ENCODE results near the gene MAGEA9. TPM values are rescaled to one million over a fixed set of nuclear protein-coding genes. Genes with fewer than 3 reads are reported as not detected.
"Not testable (repeated sequence)": the region's sequence is repeated elsewhere in the genome, so short reads cannot be mapped to it uniquely, and the experiment has no call there.

The MAGEA9 gene
- total RNA-seq, 2 donors from 2014 or later = not detected

DNA sequence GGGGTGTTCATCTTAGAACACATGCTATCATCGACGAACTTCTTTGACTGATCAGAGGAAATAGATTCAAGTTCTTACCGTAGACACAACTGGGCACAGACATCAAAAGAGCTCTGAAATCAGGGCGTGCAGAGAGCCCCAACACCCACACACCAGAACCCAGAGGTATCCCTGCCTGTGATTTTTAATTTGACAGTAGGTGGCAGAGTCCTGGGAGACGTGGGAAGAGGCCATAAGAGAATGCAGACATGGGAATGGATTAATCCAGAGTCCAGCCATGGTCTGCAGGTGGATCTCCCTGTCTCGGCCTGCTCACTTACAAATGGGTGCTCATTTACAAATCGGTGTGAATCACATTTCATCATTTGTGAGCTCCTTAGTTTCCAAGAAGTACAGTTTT lies 3.7 kb upstream of the MAGEA9 start:
- H3K4me3 Mint-ChIP-seq; H3K27me3 Mint-ChIP-seq; H3K4me1 Mint-ChIP-seq; H3K9me3 Mint-ChIP-seq; ATAC-seq (replicated peaks); H3K27ac Mint-ChIP-seq; H3K36me3 Mint-ChIP-seq (ENCODE audit: low read depth): not testable (repeated sequence)

DNA sequence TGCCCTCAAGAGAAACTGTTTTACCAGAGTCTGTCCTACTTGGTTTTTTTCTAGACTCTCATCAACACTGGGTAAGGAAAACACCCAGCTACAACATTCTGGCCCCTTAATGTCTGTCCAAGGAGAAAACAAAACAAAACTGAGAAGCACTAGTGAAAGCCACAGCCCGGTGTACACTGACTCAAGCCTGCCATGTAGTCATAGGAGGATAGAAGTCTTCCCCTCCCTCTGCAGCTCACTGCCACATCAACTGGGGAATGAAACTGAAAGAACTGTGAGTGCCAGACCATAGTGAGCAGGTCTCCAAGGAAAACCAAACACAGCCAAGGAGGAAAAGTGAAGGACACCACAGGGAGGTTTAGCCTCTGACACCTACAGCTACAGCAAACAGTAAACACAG lies 13.8 kb downstream of the MAGEA9 start:
- not testable (repeated sequence) for H3K27me3 Mint-ChIP-seq; H3K4me3 Mint-ChIP-seq; H3K27ac Mint-ChIP-seq; H3K9me3 Mint-ChIP-seq; H3K36me3 Mint-ChIP-seq (ENCODE audit: low read depth)
- peak; percentile 97 for ATAC-seq (replicated peaks)
- peaks cover 16% of the 10 kb centered on the region for H3K4me1 Mint-ChIP-seq

DNA sequence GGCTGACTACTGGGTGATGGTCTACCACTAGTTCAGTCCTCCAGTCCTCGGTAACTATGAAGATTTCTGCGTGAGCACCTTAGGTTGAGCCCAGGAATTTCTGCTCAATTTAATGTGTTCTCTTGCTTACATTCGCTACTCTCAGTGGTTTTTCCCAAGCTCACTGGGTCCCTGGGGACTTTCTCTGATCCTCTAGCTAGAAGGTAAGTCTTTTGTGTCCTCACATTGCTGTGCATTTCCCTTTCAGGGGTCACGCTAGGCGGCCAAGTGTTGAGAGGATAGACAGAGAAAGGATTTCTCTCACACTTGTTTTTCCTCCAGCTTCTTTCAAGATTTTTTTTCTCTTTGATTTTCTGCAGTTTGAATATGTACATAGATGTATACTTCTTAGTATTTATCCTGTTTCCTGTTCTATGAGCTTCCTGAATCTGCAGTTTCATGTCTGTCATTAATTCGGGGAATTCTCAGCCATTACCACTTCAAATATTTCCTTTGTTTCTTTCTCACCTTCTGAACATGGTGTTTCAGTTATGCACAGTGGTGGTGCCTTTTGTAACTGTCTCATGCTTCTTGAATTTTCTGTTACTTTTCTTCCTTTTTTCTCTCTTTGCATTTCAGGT lies 17.5 kb downstream of the MAGEA9 start:
- Mint-ChIP-seq H3K4me1 (peaks cover 16% of the 10 kb centered on the region), H3K27me3 (no peaks in the 10 kb centered on the region), H3K4me3 (peak overlapping the region; percentile 34), H3K27ac (no peak overlapping the region), H3K9me3 (no peaks in the 10 kb centered on the region), H3K36me3 (ENCODE audit: low read depth) (no peaks in the 10 kb centered on the region)
- ATAC-seq (replicated peaks) = no peak

DNA sequence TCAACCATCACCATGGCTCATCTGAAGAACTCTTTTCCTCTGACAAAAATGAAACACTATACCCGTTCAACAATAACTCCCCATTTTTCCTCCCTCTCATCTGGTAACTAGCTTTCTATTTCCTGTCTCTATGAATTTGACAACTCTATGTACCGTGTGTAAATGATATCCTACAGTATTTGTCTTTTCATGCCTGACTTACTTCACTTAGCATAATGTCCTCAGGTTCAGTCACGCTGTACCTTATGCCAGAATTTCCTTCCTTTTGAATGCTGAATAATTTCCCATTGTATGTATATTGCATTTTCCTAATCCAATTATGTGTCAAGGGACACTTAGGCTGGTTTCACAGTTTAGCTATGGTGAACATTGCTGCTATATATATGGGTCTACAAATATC lies 18.2 kb downstream of the MAGEA9 start:
- Mint-ChIP-seq H3K27ac (no peak overlapping the region), H3K36me3 (ENCODE audit: low read depth) (no peaks in the 10 kb centered on the region), H3K4me3 (peak overlapping the region; percentile 34), H3K9me3 (no peaks in the 10 kb centered on the region), H3K4me1 (peaks cover 16% of the 10 kb centered on the region), H3K27me3 (no peaks in the 10 kb centered on the region)
- no peak for ATAC-seq (replicated peaks)

DNA sequence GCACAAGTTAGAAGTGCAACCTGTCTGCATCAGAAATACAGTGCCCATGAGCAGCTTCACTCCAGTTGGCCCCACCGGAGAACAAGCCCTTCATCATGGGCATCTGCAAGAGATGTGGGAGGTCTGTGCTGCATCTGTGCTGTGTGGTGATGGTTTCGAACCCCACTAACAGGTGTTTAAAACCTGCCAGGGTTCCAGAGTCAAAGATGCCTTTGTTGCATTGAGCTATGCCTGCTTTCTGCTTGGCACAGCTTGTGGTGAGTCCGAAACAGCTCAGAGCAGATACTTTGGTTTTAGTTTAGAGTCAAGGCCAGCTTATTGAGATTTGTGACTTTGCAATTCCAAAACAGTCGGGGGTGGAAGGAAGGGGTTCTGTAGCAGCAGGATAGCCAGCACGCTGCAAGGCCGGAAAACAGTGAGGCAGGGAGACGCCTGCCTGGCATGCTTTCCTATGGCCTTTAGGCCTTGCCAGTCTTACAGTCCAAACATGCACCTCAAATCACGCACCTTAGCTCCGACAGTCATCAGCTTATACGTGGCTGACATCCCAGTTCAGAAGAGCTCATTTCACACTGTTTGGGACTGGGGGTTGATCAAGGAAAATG lies 21.8 kb downstream of the MAGEA9 start:
- ATAC-seq (replicated peaks) = no peak
- no peaks in the 10 kb centered on the region for H3K9me3 Mint-ChIP-seq
- H3K27ac Mint-ChIP-seq = no peak overlapping the region
- no peaks in the 10 kb centered on the region for H3K27me3 Mint-ChIP-seq
- H3K36me3 Mint-ChIP-seq (ENCODE audit: low read depth) = no peaks in the 10 kb centered on the region
- no peak overlapping the region for H3K4me3 Mint-ChIP-seq
- peaks cover 10% of the 10 kb centered on the region for H3K4me1 Mint-ChIP-seq

DNA sequence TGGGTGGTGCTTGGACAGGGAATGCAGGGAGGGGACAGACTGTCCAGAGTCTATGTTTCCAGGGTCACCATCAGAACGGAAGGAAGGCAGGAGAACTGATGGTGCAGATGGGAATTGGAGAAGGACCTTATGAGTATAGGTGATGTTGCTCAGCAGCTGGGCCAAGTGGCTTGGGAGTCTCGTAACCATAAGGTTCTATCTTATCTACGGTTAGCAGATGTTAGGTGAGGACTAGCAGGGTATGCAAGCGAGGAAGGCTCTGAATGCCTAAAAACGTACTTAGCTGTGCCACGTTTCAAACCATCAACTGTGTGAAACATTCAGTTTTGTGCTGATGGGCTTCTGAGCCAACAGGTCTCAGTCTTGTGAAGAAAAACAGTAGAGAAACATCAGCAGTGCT lies 22.4 kb downstream of the MAGEA9 start:
- no peak overlapping the region for H3K27ac Mint-ChIP-seq
- ATAC-seq (replicated peaks) = no peak
- no peak overlapping the region for H3K4me3 Mint-ChIP-seq
- no peaks in the 10 kb centered on the region for H3K27me3 Mint-ChIP-seq
- H3K4me1 Mint-ChIP-seq = peaks cover 10% of the 10 kb centered on the region
- no peaks in the 10 kb centered on the region for H3K9me3 Mint-ChIP-seq
- no peaks in the 10 kb centered on the region for H3K36me3 Mint-ChIP-seq (ENCODE audit: low read depth)

DNA sequence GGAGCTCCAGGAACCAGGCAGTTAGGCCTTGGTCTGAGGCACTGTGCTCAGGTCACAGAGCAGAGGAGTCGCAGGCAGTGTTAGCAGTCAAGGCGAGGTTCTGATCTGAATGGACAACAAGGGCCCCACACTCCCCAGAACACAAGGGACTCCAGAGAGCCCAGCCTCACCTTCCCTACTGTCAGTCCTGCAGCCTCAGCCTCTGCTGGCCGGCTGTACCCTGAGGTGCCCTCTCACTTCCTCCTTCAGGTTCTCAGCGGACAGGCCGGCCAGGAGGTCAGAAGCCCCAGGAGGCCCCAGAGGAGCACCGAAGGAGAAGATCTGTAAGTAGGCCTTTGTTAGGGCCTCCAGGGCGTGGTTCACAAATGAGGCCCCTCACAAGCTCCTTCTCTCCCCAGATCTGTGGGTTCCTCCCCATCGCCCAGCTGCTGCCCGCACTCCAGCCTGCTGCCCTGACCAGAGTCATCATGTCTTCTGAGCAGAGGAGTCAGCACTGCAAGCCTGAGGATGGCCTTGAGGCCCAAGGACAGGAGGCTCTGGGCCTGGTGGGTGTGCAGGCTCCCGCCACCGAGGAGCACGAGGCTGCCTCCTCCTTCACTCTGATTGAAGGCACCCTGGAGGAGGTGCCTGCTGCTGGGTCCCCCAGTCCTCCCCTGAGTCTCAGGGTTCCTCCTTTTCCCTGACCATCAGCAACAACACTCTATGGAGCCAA lies 26.2 kb downstream of the MAGEA9 start:
- Mint-ChIP-seq H3K9me3 (no peaks in the 10 kb centered on the region), H3K4me1 (no peaks in the 10 kb centered on the region), H3K4me3 (no peak overlapping the region), H3K36me3 (ENCODE audit: low read depth) (no peaks in the 10 kb centered on the region), H3K27ac (no peak overlapping the region), H3K27me3 (no peaks in the 10 kb centered on the region)
- ATAC-seq (replicated peaks) = no peak

DNA sequence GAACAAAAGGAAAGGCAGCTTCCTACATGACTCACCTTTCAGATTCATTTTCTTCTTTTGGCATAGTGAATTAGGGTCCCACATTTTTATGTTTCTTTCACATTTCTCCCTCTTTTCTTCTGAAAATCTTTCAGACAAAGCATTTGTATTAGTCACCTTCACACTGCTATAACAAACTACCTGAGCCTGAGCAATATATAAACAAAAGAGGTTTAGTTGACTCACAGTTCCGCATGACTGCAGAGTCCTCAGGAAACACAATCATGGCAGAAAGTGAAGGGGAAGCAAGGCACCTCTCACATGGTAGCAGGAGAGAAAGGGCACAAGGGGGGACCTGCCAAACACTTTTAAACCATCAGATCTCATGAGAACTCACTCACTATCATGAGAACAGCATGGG lies 36.9 kb downstream of the MAGEA9 start:
- no peak overlapping the region for H3K27ac Mint-ChIP-seq
- H3K36me3 Mint-ChIP-seq (ENCODE audit: low read depth) = no peaks in the 10 kb centered on the region
- no peak overlapping the region for H3K4me3 Mint-ChIP-seq
- peak; percentile 74 for ATAC-seq (replicated peaks)
- no peaks in the 10 kb centered on the region for H3K9me3 Mint-ChIP-seq
- H3K4me1 Mint-ChIP-seq = no peaks in the 10 kb centered on the region
- peaks cover 4% of the 10 kb centered on the region for H3K27me3 Mint-ChIP-seq

DNA sequence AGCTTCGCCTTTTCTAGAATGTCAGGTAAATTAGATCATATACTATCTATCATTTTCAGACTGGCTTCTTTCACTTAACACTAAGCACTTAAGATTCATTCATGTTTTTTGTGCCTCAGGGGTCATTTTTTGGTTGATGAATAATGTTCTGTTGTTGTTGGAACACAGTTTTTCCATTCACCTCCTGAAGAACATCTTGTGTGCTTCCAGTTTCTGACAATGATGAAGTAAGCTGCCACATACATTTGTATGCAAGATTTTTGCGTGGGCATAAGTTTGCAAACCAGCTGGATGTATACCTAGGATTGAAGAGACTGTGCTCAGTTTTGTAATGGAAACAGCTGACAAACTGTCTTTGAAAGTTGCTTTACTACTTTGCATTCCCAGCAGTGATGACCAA lies 37.6 kb downstream of the MAGEA9 start:
- H3K27ac Mint-ChIP-seq = no peak overlapping the region

DNA sequence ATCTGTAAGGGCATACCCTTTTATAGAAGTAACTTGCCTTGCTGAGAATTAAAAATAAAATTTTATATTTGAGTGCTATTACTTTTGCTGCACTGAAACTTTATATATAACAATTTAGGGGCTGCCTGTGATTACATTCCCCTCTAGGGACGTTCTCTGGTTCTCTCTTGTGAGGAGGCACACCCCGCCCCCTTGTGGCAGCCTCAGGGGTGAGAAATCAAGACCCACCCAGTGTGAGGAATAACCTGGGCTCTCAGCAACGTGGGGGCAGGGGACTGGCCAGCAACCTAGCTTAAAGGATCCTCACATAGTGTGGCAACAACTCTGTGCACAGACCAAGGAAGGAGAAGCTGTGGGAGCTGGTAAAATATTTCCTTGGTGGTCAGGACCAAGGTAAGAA lies 43.7 kb downstream of the MAGEA9 start:
- H3K4me3 Mint-ChIP-seq = no peak overlapping the region
- H3K9me3 Mint-ChIP-seq = no peaks in the 10 kb centered on the region
- H3K27me3 Mint-ChIP-seq = peaks cover 4% of the 10 kb centered on the region
- H3K27ac Mint-ChIP-seq = no peak overlapping the region
- H3K4me1 Mint-ChIP-seq = peaks cover 10% of the 10 kb centered on the region
- no peak for ATAC-seq (replicated peaks)
- no peaks in the 10 kb centered on the region for H3K36me3 Mint-ChIP-seq (ENCODE audit: low read depth)

More for the DNA sequence above, 37.6 kb downstream of the MAGEA9 start:
- Mint-ChIP-seq H3K27me3 (peaks cover 4% of the 10 kb centered on the region), H3K9me3 (no peaks in the 10 kb centered on the region), H3K4me1 (no peaks in the 10 kb centered on the region), H3K36me3 (ENCODE audit: low read depth) (no peaks in the 10 kb centered on the region), H3K4me3 (no peak overlapping the region)
- ATAC-seq (replicated peaks) = no peak

DNA sequence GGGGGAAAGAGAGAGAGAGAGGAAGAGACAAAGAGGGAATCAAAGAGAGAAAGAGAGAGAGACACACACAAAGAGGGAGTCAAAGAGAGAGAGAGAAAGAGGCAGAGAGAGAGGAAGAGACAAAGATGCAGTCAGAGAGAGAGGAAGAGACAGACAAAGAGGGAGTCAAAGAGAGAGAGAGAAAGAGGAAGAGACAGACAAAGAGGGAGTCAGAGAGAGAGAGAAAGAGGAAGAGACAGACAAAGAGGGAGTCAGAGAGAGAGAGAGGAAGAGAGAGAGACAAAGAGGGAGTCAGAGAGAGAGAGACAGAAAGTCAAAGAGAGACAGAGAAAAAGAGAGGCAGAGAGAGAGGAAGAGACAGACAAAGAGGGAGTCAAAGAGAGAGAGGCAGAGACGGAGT lies 45.5 kb downstream of the MAGEA9 start:
- no peak overlapping the region for H3K4me3 Mint-ChIP-seq
- no peaks in the 10 kb centered on the region for H3K9me3 Mint-ChIP-seq
- ATAC-seq (replicated peaks) = no peak
- no peak overlapping the region for H3K27ac Mint-ChIP-seq
- H3K36me3 Mint-ChIP-seq (ENCODE audit: low read depth) = no peaks in the 10 kb centered on the region
- peaks cover 14% of the 10 kb centered on the region for H3K4me1 Mint-ChIP-seq
- peaks cover 4% of the 10 kb centered on the region for H3K27me3 Mint-ChIP-seq

DNA sequence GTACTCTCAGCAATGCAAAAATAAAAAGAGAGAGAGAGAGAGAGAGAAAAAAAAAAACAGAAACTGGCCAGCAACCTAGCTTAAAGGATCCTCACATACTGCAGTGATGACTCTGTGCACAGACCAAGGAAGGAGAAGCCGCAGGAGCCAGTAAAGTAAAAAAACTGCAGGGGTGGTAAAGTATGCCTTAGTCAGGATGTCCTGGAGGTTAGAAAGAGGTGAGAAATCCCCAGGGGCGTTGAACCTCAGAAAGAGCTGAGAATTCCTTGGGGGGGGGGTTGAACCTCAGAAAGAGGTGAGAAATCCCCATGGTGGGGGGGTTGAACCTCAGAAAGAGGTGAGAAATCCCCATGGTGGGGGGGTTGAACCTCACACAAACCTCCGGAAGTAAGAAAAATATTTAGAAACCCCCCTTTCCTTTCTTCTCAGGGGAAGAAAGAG lies 48.0 kb downstream of the MAGEA9 start:
- Mint-ChIP-seq H3K27me3 (no peaks in the 10 kb centered on the region), H3K27ac (peak overlapping the region; percentile 92), H3K4me1 (peaks cover 14% of the 10 kb centered on the region), H3K9me3 (no peaks in the 10 kb centered on the region), H3K36me3 (ENCODE audit: low read depth) (no peaks in the 10 kb centered on the region), H3K4me3 (peak overlapping the region; percentile 75)
- ATAC-seq (replicated peaks) = peak; percentile 93

DNA sequence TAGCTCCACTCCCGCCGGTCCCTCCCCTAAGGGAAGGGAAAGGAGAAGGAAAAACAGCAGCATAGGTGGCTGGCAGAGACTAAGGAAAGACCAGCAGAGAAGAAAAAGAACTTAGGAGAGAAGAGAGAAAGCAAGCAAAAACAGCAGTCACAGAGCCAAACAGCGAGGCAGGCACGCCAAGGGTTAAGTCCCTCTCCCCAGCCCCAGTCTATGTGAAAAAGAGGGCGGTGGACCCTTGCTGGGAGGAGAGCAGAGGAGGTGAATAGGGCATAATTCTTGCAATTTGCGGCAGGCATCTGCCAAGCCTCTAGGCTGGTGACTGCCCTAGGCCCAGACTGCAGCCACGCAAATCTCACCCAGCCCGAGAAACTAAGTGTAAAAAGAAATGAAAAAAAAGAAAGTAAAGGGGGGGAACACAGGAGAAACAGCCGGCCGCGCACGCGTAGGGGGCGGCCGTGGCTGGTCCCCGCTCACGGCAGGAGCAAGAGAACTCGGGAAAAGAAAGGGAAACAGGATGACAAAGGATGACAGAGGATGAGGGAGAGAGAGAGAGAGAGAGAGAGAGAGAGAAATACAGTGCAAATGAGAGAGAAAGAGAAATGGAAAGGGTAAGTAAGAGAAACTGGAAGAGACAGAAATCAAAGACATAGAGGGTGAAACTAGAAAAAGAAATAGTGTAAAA lies 48.6 kb downstream of the MAGEA9 start:
- H3K9me3 Mint-ChIP-seq = no peaks in the 10 kb centered on the region

DNA sequence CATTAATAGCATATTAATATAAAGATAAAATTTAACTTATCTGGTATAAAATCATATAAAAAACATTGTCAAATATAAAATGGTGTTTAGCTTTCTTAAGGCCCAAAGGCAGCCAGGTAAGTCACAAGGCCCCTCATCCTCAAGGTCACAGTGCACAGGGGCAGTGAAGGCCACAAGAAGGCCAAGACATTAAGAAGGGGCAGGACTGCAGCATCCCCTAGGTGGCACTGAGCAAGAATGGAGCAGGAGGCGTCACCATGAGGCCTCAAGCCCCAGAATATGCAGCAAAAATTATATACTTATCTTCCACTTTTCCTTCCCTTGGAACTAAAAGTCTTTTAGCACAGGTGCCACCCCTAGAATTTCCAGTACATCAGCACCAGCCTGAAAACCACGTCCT lies 49.7 kb downstream of the MAGEA9 start:
- no peaks in the 10 kb centered on the region for H3K36me3 Mint-ChIP-seq (ENCODE audit: low read depth)
- no peaks in the 10 kb centered on the region for H3K27me3 Mint-ChIP-seq
- no peak for ATAC-seq (replicated peaks)
- no peak overlapping the region for H3K27ac Mint-ChIP-seq
- H3K4me3 Mint-ChIP-seq = no peak overlapping the region
- peaks cover 14% of the 10 kb centered on the region for H3K4me1 Mint-ChIP-seq
- H3K9me3 Mint-ChIP-seq = no peaks in the 10 kb centered on the region

More for the DNA sequence above, 48.6 kb downstream of the MAGEA9 start:
- no peaks in the 10 kb centered on the region for H3K27me3 Mint-ChIP-seq
- no peaks in the 10 kb centered on the region for H3K36me3 Mint-ChIP-seq (ENCODE audit: low read depth)
- ATAC-seq (replicated peaks) = peak; percentile 75
- H3K4me1 Mint-ChIP-seq = peaks cover 14% of the 10 kb centered on the region
- H3K27ac Mint-ChIP-seq = peak overlapping the region; percentile 92
- H3K4me3 Mint-ChIP-seq = peak overlapping the region; percentile 75

DNA sequence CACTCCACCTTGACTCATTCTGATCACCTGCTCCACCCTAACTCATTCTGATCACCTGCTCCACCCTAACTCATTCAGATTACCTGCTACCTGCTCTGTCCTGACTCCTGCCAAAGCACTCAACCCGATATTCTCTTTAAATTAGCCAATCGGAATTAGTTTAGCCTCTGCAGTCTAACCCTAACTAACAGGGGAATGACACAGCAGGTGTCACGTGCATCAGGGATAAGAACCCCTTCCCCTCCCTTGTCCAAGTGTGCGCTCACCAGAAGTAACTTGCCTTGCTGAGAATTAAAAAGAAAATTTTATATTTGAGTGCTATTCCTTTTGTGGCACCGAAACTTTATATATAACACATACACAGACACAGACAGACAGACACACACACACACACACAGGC lies 55.0 kb downstream of the MAGEA9 start:
- not testable (repeated sequence) for H3K27ac Mint-ChIP-seq; H3K36me3 Mint-ChIP-seq (ENCODE audit: low read depth); H3K4me1 Mint-ChIP-seq; H3K9me3 Mint-ChIP-seq; H3K27me3 Mint-ChIP-seq; ATAC-seq (replicated peaks); H3K4me3 Mint-ChIP-seq

All from activated T-helper 17 cell treated with anti-CD3 and anti-CD28 coated beads, Interleukin-2, amount 50 U/mL, for 72 hours (primary cell).